ENCODE measurements around the gene CDC45.

CDC45 gene

GRCh38 chr22:19480173-19480568, 451 bp downstream of the CDC45 start:
- H3K36me3 ChIP-seq (ENCODE audit: insufficient read depth, low read length): peaks cover 25% of the 10 kb centered on the region; the same call in 1 of the 2 replicates
- peaks cover 87% of the 10 kb centered on the region for H3K79me2 ChIP-seq (ENCODE audit: insufficient read depth, low read length)
- no peak for TF ChIP-seq EZH2phosphoT487 (IDR thresholded peaks at IDR 0.05; ENCODE audit: borderline replicate concordance)
- TF ChIP-seq CTCF (conservative IDR thresholded peaks at IDR 0.05; ENCODE audit: low read length): no peak
- peaks cover 33% of the 10 kb centered on the region for H3K4me1 ChIP-seq (ENCODE audit: insufficient read depth, low read length, poor library complexity, severe bottlenecking)
- H3K4me2 ChIP-seq (ENCODE audit: low read depth, low read length, poor library complexity, severe bottlenecking): peak overlapping the region; percentile 76
- H3K9ac ChIP-seq (ENCODE audit: low read depth, low read length, poor library complexity, severe bottlenecking): peak overlapping the region; percentile 74
- H3K9me3 ChIP-seq (ENCODE audit: insufficient read depth, low read depth, low read length): no peaks in the 10 kb centered on the region
- H3K27me3 ChIP-seq (ENCODE audit: insufficient read depth, low read length, poor library complexity, severe bottlenecking): no peaks in the 10 kb centered on the region
- H4K20me1 ChIP-seq (ENCODE audit: insufficient read depth, low read length, poor library complexity, severe bottlenecking): peaks cover 28% of the 10 kb centered on the region
- peak overlapping the region; percentile 82 for H3K4me3 ChIP-seq (ENCODE audit: low read length, poor library complexity, severe bottlenecking)
- no peaks in the 10 kb centered on the region for H3F3A ChIP-seq (ENCODE audit: low read depth)
- no peaks in the 10 kb centered on the region for H3K9me2 ChIP-seq (replicated peaks; ENCODE audit: low read depth, low read length)
- H2AFZ ChIP-seq (ENCODE audit: low read length): peak overlapping the region; percentile 74

GRCh38 chr22:19480789-19481188, 1.1 kb downstream of the CDC45 start:
- Histone ChIP-seq H3K4me1 (ENCODE audit: insufficient read depth, low read length, poor library complexity, severe bottlenecking) (peaks cover 31% of the 10 kb centered on the region), H3F3A (ENCODE audit: low read depth) (no peaks in the 10 kb centered on the region), H2AFZ (ENCODE audit: low read length) (no peak overlapping the region), H3K79me2 (ENCODE audit: insufficient read depth, low read length) (peaks cover 87% of the 10 kb centered on the region), H3K4me3 (ENCODE audit: low read length, poor library complexity, severe bottlenecking) (peak overlapping the region; percentile 82), H3K36me3 (ENCODE audit: insufficient read depth, low read length) (peaks cover 31% of the 10 kb centered on the region), H3K9ac (ENCODE audit: low read depth, low read length, poor library complexity, severe bottlenecking) (peak overlapping the region; percentile 74), H3K27me3 (ENCODE audit: insufficient read depth, low read length, poor library complexity, severe bottlenecking) (no peaks in the 10 kb centered on the region), H3K9me3 (ENCODE audit: insufficient read depth, low read depth, low read length) (no peaks in the 10 kb centered on the region), H3K9me2 (replicated peaks; ENCODE audit: low read depth, low read length) (no peaks in the 10 kb centered on the region), H4K20me1 (ENCODE audit: insufficient read depth, low read length, poor library complexity, severe bottlenecking) (peaks cover 28% of the 10 kb centered on the region), H3K4me2 (ENCODE audit: low read depth, low read length, poor library complexity, severe bottlenecking) (peak overlapping the region; percentile 76)
- TF ChIP-seq EZH2phosphoT487 (IDR thresholded peaks at IDR 0.05; ENCODE audit: borderline replicate concordance) (no peak), CTCF (conservative IDR thresholded peaks at IDR 0.05; ENCODE audit: low read length) (no peak)

- TF ChIP-seq EZH2phosphoT487 (IDR thresholded peaks at IDR 0.05; ENCODE audit: borderline replicate concordance) (no peak), CTCF (conservative IDR thresholded peaks at IDR 0.05; ENCODE audit: low read length) (no peak)
- Histone ChIP-seq H3K4me1 (ENCODE audit: insufficient read depth, low read length, poor library complexity, severe bottlenecking) (peaks cover 21% of the 10 kb centered on the region), H3K9me3 (ENCODE audit: insufficient read depth, low read depth, low read length) (no peaks in the 10 kb centered on the region), H3F3A (ENCODE audit: low read depth) (no peaks in the 10 kb centered on the region), H3K79me2 (ENCODE audit: insufficient read depth, low read length) (peaks cover 78% of the 10 kb centered on the region), H3K36me3 (ENCODE audit: insufficient read depth, low read length) (peaks cover 35% of the 10 kb centered on the region), H3K4me2 (ENCODE audit: low read depth, low read length, poor library complexity, severe bottlenecking) (peak overlapping the region; percentile 37), H3K9me2 (replicated peaks; ENCODE audit: low read depth, low read length) (no peaks in the 10 kb centered on the region), H3K4me3 (ENCODE audit: low read length, poor library complexity, severe bottlenecking) (no peak overlapping the region), H3K9ac (ENCODE audit: low read depth, low read length, poor library complexity, severe bottlenecking) (peak overlapping the region; percentile 30), H2AFZ (ENCODE audit: low read length) (no peak overlapping the region), H3K27me3 (ENCODE audit: insufficient read depth, low read length, poor library complexity, severe bottlenecking) (no peaks in the 10 kb centered on the region), H4K20me1 (ENCODE audit: insufficient read depth, low read length, poor library complexity, severe bottlenecking) (peaks cover 29% of the 10 kb centered on the region)
These were observed 2.6 kb downstream of the CDC45 start for GRCh38 chr22:19482297-19482696.
